ENCODE data around the gene PEMT. TPM values are rescaled to one million over a fixed set of nuclear protein-coding genes. Genes with fewer than 3 reads are reported as not detected.

PEMT gene
- polyA plus RNA-seq, 2 donors, result 27.2 to 34.2 TPM

- Histone ChIP-seq H3K4me1 (ENCODE audit: control insufficient read depth in 2 of 2, insufficient read depth in 2 of 2, low read length in 1 of 2) (peaks cover 0 to 8% of the 10 kb centered on the region in 2 donors), H3K27ac (ENCODE audit: low read depth in 2 of 2, low read length in 1 of 2) (no peak overlapping the region), H3K4me3 (ENCODE audit: low read depth in 1 of 2, low read length in 2 of 2) (no peak overlapping the region), H3K36me3 (ENCODE audit: control insufficient read depth in 2 of 2, insufficient read depth in 2 of 2, low read length in 1 of 2) (peaks cover 0 to 7% of the 10 kb centered on the region in 2 donors), H3K9me3 (ENCODE audit: control insufficient read depth in 2 of 2, insufficient read depth in 1 of 2, low read depth in 1 of 2, low read length in 1 of 2) (no peaks in the 10 kb centered on the region), H3K27me3 (ENCODE audit: control insufficient read depth in 1 of 2, insufficient read depth in 2 of 2, low read length in 2 of 2) (no peaks in the 10 kb centered on the region)
- 83 to 87% methylated on average over 7 of the region's 7 CpGs for WGBS, 2 donors
Observed at GRCh38 chr17:17573912-17574311, 17.6 kb downstream of the PEMT start.

GRCh38 chr17:17572010-17572785, 19.3 kb downstream of the PEMT start:
- H3K9me3 ChIP-seq (ENCODE audit: control insufficient read depth in 2 of 2, insufficient read depth in 1 of 2, low read depth in 1 of 2, low read length in 1 of 2), result no peaks in the 10 kb centered on the region
- 84 to 85% methylated on average over 15 of the region's 15 CpGs for WGBS, 2 donors
- H3K36me3 ChIP-seq (ENCODE audit: control insufficient read depth in 2 of 2, insufficient read depth in 2 of 2, low read length in 1 of 2), result peaks cover 0 to 7% of the 10 kb centered on the region in 2 donors
- H3K27me3 ChIP-seq (ENCODE audit: control insufficient read depth in 1 of 2, insufficient read depth in 2 of 2, low read length in 2 of 2), result no peaks in the 10 kb centered on the region
- H3K4me1 ChIP-seq (ENCODE audit: control insufficient read depth in 2 of 2, insufficient read depth in 2 of 2, low read length in 1 of 2), result peaks cover 6 to 22% of the 10 kb centered on the region in 2 donors
- no peak overlapping the region for H3K4me3 ChIP-seq (ENCODE audit: low read depth in 1 of 2, low read length in 2 of 2)
- no peak overlapping the region for H3K27ac ChIP-seq (ENCODE audit: low read depth in 2 of 2, low read length in 1 of 2)

- WGBS, 2 donors, result 74 to 87% methylated on average over 14 to 15 of the region's 15 CpGs
- Histone ChIP-seq H3K36me3 (ENCODE audit: control insufficient read depth in 2 of 2, insufficient read depth in 2 of 2, low read length in 1 of 2) (no peaks in the 10 kb centered on the region), H3K27me3 (ENCODE audit: control insufficient read depth in 1 of 2, insufficient read depth in 2 of 2, low read length in 2 of 2) (no peaks in the 10 kb centered on the region), H3K4me1 (ENCODE audit: control insufficient read depth in 2 of 2, insufficient read depth in 2 of 2, low read length in 1 of 2) (peaks cover 6 to 22% of the 10 kb centered on the region in 2 donors), H3K4me3 (ENCODE audit: low read depth in 1 of 2, low read length in 2 of 2) (no peak overlapping the region), H3K27ac (ENCODE audit: low read depth in 2 of 2, low read length in 1 of 2) (no peak overlapping the region), H3K9me3 (ENCODE audit: control insufficient read depth in 2 of 2, insufficient read depth in 1 of 2, low read depth in 1 of 2, low read length in 1 of 2) (no peaks in the 10 kb centered on the region)
Observed at GRCh38 chr17:17570798-17571716, 20.5 kb downstream of the PEMT start.

GRCh38 chr17:17570140-17570797, 21.2 kb downstream of the PEMT start:
- Histone ChIP-seq H3K27me3 (ENCODE audit: control insufficient read depth in 1 of 2, insufficient read depth in 2 of 2, low read length in 2 of 2) (no peaks in the 10 kb centered on the region), H3K36me3 (ENCODE audit: control insufficient read depth in 2 of 2, insufficient read depth in 2 of 2, low read length in 1 of 2) (no peaks in the 10 kb centered on the region), H3K9me3 (ENCODE audit: control insufficient read depth in 2 of 2, insufficient read depth in 1 of 2, low read depth in 1 of 2, low read length in 1 of 2) (no peaks in the 10 kb centered on the region), H3K4me3 (ENCODE audit: low read depth in 1 of 2, low read length in 2 of 2) (no peak overlapping the region), H3K27ac (ENCODE audit: low read depth in 2 of 2, low read length in 1 of 2) (no peak overlapping the region), H3K4me1 (ENCODE audit: control insufficient read depth in 2 of 2, insufficient read depth in 2 of 2, low read length in 1 of 2) (peaks cover 6 to 20% of the 10 kb centered on the region in 2 donors)
- 73 to 86% methylated on average over 7 of the region's 7 CpGs for WGBS, 2 donors

- no peak overlapping the region for H3K4me3 ChIP-seq (ENCODE audit: low read depth in 1 of 2, low read length in 2 of 2)
- no peaks in the 10 kb centered on the region for H3K27me3 ChIP-seq (ENCODE audit: control insufficient read depth in 1 of 2, insufficient read depth in 2 of 2, low read length in 2 of 2)
- H3K4me1 ChIP-seq (ENCODE audit: control insufficient read depth in 2 of 2, insufficient read depth in 2 of 2, low read length in 1 of 2), result peaks cover 6 to 19% of the 10 kb centered on the region in 2 donors
- no peaks in the 10 kb centered on the region for H3K9me3 ChIP-seq (ENCODE audit: control insufficient read depth in 2 of 2, insufficient read depth in 1 of 2, low read depth in 1 of 2, low read length in 1 of 2)
- H3K27ac ChIP-seq (ENCODE audit: low read depth in 2 of 2, low read length in 1 of 2), result no peak overlapping the region
- H3K36me3 ChIP-seq (ENCODE audit: control insufficient read depth in 2 of 2, insufficient read depth in 2 of 2, low read length in 1 of 2), result no peaks in the 10 kb centered on the region
- WGBS, 2 donors, result 72 to 91% methylated on average over 4 of the region's 4 CpGs
Observed at GRCh38 chr17:17569691-17570090, 21.8 kb downstream of the PEMT start.

- 60 to 70% methylated on average over 6 of the region's 6 CpGs for WGBS, 2 donors
- H3K36me3 ChIP-seq (ENCODE audit: control insufficient read depth in 2 of 2, insufficient read depth in 2 of 2, low read length in 1 of 2), result no peaks in the 10 kb centered on the region
- no peak overlapping the region for H3K4me3 ChIP-seq (ENCODE audit: low read depth in 1 of 2, low read length in 2 of 2)
- no peaks in the 10 kb centered on the region for H3K9me3 ChIP-seq (ENCODE audit: control insufficient read depth in 2 of 2, insufficient read depth in 1 of 2, low read depth in 1 of 2, low read length in 1 of 2)
- no peaks in the 10 kb centered on the region for H3K27me3 ChIP-seq (ENCODE audit: control insufficient read depth in 1 of 2, insufficient read depth in 2 of 2, low read length in 2 of 2)
- H3K27ac ChIP-seq (ENCODE audit: low read depth in 2 of 2, low read length in 1 of 2), result no peak overlapping the region
- peaks cover 6 to 19% of the 10 kb centered on the region in 2 donors for H3K4me1 ChIP-seq (ENCODE audit: control insufficient read depth in 2 of 2, insufficient read depth in 2 of 2, low read length in 1 of 2)
Observed at GRCh38 chr17:17568772-17569195, 22.7 kb downstream of the PEMT start.

- Histone ChIP-seq H3K27me3 (ENCODE audit: control insufficient read depth in 1 of 2, insufficient read depth in 2 of 2, low read length in 2 of 2) (no peaks in the 10 kb centered on the region), H3K4me3 (ENCODE audit: low read depth in 1 of 2, low read length in 2 of 2) (no peak overlapping the region), H3K27ac (ENCODE audit: low read depth in 2 of 2, low read length in 1 of 2) (no peak overlapping the region), H3K36me3 (ENCODE audit: control insufficient read depth in 2 of 2, insufficient read depth in 2 of 2, low read length in 1 of 2) (no peaks in the 10 kb centered on the region), H3K9me3 (ENCODE audit: control insufficient read depth in 2 of 2, insufficient read depth in 1 of 2, low read depth in 1 of 2, low read length in 1 of 2) (no peaks in the 10 kb centered on the region), H3K4me1 (ENCODE audit: control insufficient read depth in 2 of 2, insufficient read depth in 2 of 2, low read length in 1 of 2) (peaks cover 6 to 19% of the 10 kb centered on the region in 2 donors)
- 31% methylated on average over 7 of the region's 7 CpGs for WGBS, 2 donors
Observed at GRCh38 chr17:17567631-17568030, 23.9 kb downstream of the PEMT start.

- Histone ChIP-seq H3K36me3 (ENCODE audit: control insufficient read depth in 2 of 2, insufficient read depth in 2 of 2, low read length in 1 of 2) (peaks cover 0 to 2% of the 10 kb centered on the region in 2 donors), H3K4me3 (ENCODE audit: low read depth in 1 of 2, low read length in 2 of 2) (no peak overlapping the region), H3K4me1 (ENCODE audit: control insufficient read depth in 2 of 2, insufficient read depth in 2 of 2, low read length in 1 of 2) (peaks cover 6 to 23% of the 10 kb centered on the region in 2 donors), H3K27me3 (ENCODE audit: control insufficient read depth in 1 of 2, insufficient read depth in 2 of 2, low read length in 2 of 2) (no peaks in the 10 kb centered on the region), H3K9me3 (ENCODE audit: control insufficient read depth in 2 of 2, insufficient read depth in 1 of 2, low read depth in 1 of 2, low read length in 1 of 2) (no peaks in the 10 kb centered on the region), H3K27ac (ENCODE audit: low read depth in 2 of 2, low read length in 1 of 2) (no peak overlapping the region)
- 55 to 70% methylated on average over 11 of the region's 11 CpGs for WGBS, 2 donors
Observed at GRCh38 chr17:17566896-17567513, 24.5 kb downstream of the PEMT start.

Data from esophagus (tissue), 2 donors.